Type B pancreatic cell (in vitro differentiated cells): ENCODE data around the gene CMKLR1. TPM values are rescaled to one million over a fixed set of nuclear protein-coding genes. Genes with fewer than 3 reads are reported as not detected.

Experiments
- DNase-seq: peaks from one replicate; pipeline ENCODE4 v3.0.0; 2021; ENCODE audit warnings: mixed read lengths; ENCODE audit not compliant: unreplicated experiment; ENCODE audit errors: extremely low spot score
- H3K27ac Mint-ChIP-seq: 2 replicates; pipeline ENCODE4 v1.8.0; 2021; ENCODE audit warnings: mild to moderate bottlenecking, mixed read lengths
- H3K27me3 Mint-ChIP-seq: 2 replicates; pipeline ENCODE4 v1.8.0; 2021; ENCODE audit warnings: mixed read lengths
- H3K36me3 Mint-ChIP-seq: 2 replicates; pipeline ENCODE4 v1.8.0; 2021; ENCODE audit warnings: mixed read lengths
- H3K4me1 Mint-ChIP-seq: one replicate; pipeline ENCODE4 v1.8.0; 2021; ENCODE audit warnings: mixed read lengths; ENCODE audit not compliant: unreplicated experiment
- H3K4me3 Mint-ChIP-seq: 2 replicates; pipeline ENCODE4 v1.8.0; 2021; ENCODE audit warnings: mild to moderate bottlenecking, mixed read lengths
- H3K9me3 Mint-ChIP-seq: 2 replicates; pipeline ENCODE4 v1.8.0; 2021; ENCODE audit warnings: mixed read lengths
- total RNA-seq: library from RNA; stranded (reverse); gene quantifications from 2 replicates; pipeline ENCODE4 v1.2.1, GENCODE V29; 2021; ENCODE audit warnings: low replicate concordance
- TF ChIP-seq, protein P1 (sequence below): fragments of 200-600 bp; sonication (generic); conservative IDR thresholded peaks from 2 replicates; pipeline ENCODE4 v1.5.0; 2021; ENCODE audit warnings: antibody characterized with exemption, mild to moderate bottlenecking

The CMKLR1 gene
- total RNA-seq, 1 donor from 2014 or later, result 0.97 TPM

DNA sequence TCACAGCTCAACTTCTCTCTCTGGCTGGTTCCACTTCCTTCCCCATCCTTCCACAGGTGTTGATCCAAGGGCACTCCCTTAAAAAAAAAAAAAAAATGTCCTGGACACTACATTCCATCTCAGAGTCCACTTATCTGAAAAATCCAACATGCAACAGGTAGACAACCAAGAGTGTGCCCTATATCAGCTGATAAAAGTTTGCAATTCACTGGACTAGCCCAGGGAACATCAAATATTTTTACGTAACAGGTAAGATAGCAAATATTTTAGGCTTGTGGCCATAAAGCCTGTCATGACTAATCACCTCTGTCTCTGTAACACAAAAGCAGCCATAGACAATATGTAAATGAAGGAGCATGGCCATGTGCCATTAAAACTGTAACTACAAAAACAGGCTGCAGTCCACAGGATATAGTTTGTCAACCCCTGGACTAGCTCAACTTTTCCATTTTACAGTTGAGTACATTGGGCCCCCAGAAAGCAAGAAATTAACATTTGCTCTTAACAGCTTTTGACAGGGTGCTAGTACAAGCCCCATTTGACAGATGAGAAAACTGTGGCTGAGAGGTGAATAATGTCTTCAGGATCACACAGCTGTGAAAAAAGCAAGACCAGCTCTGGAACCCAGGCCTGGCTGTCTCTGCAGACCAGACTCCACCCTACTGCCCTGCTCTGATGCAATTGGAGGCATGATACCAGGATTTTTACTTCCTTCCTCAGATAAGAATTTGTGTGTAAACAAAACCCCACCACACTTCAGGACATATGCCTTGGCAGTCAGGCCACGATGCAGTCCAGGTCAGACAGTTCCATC lies 68.9 kb downstream of the CMKLR1 start:
- no peaks in the 10 kb centered on the region for H3K36me3 Mint-ChIP-seq
- no peaks in the 10 kb centered on the region for H3K9me3 Mint-ChIP-seq
- no peak for DNase-seq
- TF ChIP-seq, protein P1, sequence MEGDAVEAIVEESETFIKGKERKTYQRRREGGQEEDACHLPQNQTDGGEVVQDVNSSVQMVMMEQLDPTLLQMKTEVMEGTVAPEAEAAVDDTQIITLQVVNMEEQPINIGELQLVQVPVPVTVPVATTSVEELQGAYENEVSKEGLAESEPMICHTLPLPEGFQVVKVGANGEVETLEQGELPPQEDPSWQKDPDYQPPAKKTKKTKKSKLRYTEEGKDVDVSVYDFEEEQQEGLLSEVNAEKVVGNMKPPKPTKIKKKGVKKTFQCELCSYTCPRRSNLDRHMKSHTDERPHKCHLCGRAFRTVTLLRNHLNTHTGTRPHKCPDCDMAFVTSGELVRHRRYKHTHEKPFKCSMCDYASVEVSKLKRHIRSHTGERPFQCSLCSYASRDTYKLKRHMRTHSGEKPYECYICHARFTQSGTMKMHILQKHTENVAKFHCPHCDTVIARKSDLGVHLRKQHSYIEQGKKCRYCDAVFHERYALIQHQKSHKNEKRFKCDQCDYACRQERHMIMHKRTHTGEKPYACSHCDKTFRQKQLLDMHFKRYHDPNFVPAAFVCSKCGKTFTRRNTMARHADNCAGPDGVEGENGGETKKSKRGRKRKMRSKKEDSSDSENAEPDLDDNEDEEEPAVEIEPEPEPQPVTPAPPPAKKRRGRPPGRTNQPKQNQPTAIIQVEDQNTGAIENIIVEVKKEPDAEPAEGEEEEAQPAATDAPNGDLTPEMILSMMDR, result no peak
- no peak overlapping the region for H3K27ac Mint-ChIP-seq
- no peak overlapping the region for H3K4me3 Mint-ChIP-seq
- H3K4me1 Mint-ChIP-seq, result peaks cover 6% of the 10 kb centered on the region
- H3K27me3 Mint-ChIP-seq, result peaks cover 15% of the 10 kb centered on the region

DNA sequence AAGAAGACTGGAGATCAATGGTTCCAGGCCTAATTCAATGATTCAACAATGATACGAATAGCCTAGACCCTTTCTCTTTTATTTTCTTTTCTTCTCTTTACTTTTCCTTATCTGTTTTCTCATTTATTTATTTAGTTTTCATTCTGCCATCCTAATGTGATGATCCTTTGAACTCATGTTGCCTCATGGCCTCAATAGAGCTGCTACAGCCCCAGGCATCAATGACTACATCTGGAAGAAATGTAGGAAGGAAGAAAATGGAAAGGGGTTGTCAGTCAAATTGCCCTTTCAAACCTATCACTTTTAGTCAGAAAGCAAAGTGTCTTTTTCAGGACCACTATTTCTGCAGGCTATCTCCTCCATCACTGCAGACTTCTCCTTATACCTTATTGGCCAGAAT lies 69.9 kb downstream of the CMKLR1 start:
- no peaks in the 10 kb centered on the region for H3K36me3 Mint-ChIP-seq
- TF ChIP-seq, protein P1, result no peak
- no peak overlapping the region for H3K4me3 Mint-ChIP-seq
- no peak overlapping the region for H3K27ac Mint-ChIP-seq
- H3K4me1 Mint-ChIP-seq, result peaks cover 6% of the 10 kb centered on the region
- H3K27me3 Mint-ChIP-seq, result peaks cover 21% of the 10 kb centered on the region
- H3K9me3 Mint-ChIP-seq, result no peaks in the 10 kb centered on the region
- DNase-seq, result no peak

DNA sequence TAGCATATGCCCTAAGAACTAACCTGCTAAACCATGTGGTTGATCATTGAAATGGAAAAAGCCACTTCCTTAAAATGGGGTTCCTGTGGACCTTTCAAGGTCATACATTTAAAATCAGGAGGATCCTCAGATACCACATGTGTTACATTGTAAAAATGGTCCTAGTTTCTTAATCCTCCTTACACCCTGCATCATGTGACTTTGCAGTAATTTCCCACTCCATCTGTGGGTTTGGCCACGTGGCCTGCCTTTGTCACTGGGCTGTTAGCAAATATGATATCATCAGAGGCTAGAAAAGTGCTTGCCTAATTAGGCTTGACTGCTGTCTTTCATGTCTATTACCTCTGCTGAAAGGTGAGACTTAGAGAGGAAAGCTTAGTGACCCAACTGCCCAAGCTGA lies 70.7 kb downstream of the CMKLR1 start:
- peaks cover 6% of the 10 kb centered on the region for H3K4me1 Mint-ChIP-seq
- H3K36me3 Mint-ChIP-seq, result no peaks in the 10 kb centered on the region
- H3K4me3 Mint-ChIP-seq, result no peak overlapping the region
- H3K27ac Mint-ChIP-seq, result no peak overlapping the region
- H3K27me3 Mint-ChIP-seq, result peaks cover 20% of the 10 kb centered on the region
- DNase-seq, result no peak
- H3K9me3 Mint-ChIP-seq, result no peaks in the 10 kb centered on the region
- TF ChIP-seq, protein P1, result no peak

DNA sequence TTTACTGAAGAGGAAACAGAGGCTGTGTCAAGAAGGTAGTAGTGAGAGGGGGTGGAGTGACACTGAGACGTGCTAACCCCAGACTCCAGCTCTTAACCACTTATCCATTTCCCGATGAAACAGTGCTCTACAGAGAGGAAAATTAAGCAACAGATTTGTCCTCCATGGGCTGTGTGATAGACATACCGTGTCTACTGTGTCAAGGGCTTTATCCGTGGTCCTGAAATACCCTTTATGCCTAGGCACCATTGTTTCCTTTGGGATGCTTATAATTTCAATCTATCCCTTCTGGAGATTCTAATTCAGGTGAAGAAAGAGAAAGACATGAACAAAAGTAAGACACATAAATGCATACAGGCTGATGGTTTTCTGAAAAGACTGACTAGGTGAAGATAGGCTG lies 71.7 kb downstream of the CMKLR1 start:
- H3K4me3 Mint-ChIP-seq, result no peak overlapping the region
- peaks cover 2% of the 10 kb centered on the region for H3K9me3 Mint-ChIP-seq
- H3K27ac Mint-ChIP-seq, result no peak overlapping the region
- TF ChIP-seq, protein P1, result no peak
- H3K27me3 Mint-ChIP-seq, result peaks cover 24% of the 10 kb centered on the region
- H3K4me1 Mint-ChIP-seq, result peaks cover 6% of the 10 kb centered on the region
- H3K36me3 Mint-ChIP-seq, result no peaks in the 10 kb centered on the region
- DNase-seq, result no peak

DNA sequence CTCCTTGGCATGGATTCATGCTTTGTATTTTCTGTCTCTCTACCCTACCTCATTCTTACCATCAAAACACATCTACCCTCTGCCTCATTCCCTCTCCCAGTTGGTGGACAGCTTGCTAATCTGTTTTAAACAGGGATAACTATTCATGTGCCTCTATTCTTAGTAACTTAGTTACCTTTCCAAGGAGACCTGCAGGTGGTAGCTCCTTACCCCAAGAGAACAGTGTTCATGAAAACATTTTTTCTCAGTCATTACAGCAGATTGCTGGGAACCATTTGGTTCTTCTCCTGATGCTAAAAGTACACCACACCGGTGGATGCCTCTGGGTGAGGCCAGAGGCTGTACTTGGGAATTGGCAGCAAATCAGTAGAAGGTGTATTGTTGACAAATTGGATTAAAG lies 73.0 kb downstream of the CMKLR1 start:
- TF ChIP-seq, protein P1, result no peak
- Mint-ChIP-seq H3K9me3 (peaks cover 3% of the 10 kb centered on the region), H3K4me1 (no peaks in the 10 kb centered on the region), H3K36me3 (no peaks in the 10 kb centered on the region), H3K27me3 (peaks cover 29% of the 10 kb centered on the region), H3K4me3 (no peak overlapping the region), H3K27ac (no peak overlapping the region)
- no peak for DNase-seq
